Anterior cingulate cortex (tissue), 58 donors: ENCODE data around the gene SRRM3.
"Not testable (repeated sequence)": the region's sequence is repeated elsewhere in the genome, so short reads cannot be mapped to it uniquely, and the experiment has no call there.

Experiments
- DNase-seq, 58 donors: peaks; one replicate each; lab custom pipeline; 2025; lab: John Stamatoyannopoulos, UW

The SRRM3 gene

DNA sequence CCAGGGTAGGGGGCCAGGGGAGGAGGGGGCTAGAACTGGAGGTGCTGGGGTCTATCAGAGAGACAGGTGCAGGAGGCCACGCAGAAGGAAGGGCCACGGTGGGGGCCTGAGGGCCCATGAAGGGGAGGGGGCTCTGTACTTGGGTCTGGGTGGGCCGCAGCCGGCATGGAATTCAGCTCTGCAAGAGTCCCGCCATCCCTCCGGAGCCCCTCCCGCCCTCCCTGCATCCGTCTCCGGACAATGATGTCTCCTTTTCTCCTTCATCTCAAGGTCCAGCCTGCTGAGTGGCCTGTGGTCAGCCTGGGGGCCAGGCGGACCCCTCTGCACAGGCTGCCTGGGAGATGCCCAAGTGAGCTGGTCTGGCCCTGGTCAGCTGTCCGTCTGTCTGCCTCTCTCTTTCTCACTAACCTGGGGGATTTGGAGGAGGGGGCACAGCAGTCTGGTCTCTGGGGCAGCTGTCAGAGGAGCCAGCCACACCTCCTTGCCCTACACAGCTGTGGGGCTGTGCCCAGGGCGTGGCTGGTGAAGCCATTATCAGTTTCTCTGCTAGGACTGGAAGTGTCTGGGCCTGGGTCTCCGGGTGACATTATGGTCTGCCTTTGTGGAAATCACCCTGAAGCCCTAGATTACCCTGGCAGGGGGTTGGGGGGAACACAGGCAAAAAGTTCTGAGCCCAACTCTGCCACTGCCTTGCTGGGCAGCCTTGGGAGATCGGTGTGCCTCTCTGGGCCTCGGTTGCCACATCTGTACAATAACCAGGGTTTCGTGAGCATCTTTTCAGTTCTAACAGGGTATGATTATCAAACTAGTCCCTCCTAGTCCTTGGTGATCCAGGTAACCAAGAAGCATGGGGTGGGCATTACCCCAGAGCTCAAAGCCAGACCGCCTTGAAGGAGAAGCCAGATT lies 81.8 kb downstream of the SRRM3 start:
- DNase-seq: no peak

DNA sequence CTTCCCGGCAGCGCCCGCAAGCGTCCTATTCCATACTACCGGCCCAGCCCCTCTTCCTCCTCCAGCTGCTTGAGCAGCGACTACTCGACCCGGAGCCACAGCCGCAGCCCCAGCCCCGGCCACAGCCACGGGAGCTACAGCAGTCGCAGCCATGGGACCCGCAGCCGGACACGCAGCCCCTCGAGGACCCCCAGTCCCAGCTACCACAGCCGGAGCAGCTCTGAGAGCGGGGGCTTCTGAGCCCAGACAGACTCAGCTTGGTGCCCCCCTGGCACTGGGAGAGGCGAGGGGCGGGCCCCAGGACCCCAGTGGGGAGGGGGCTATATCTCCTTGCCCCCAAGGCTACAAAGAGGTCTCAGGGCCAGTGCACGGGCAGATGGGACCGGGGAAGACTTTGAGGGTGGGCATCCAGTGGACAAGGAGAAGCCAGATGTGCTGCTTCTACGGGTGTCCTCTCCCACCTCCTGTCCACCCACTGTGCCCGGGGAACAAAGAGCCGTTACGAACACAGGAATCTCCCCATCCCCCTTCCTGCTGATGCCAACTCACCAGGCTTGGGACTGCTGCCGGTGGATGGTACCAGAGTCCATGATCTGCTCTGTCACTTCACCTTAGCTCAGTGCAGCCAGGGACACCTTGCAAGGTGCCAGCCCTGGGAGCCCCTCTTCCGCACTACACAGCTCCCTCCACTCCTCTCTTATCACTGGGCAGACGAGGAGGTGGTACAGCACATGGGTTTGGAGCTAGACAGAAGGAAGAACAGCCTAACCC lies 84.1 kb downstream of the SRRM3 start:
- DNase-seq: no peak

DNA sequence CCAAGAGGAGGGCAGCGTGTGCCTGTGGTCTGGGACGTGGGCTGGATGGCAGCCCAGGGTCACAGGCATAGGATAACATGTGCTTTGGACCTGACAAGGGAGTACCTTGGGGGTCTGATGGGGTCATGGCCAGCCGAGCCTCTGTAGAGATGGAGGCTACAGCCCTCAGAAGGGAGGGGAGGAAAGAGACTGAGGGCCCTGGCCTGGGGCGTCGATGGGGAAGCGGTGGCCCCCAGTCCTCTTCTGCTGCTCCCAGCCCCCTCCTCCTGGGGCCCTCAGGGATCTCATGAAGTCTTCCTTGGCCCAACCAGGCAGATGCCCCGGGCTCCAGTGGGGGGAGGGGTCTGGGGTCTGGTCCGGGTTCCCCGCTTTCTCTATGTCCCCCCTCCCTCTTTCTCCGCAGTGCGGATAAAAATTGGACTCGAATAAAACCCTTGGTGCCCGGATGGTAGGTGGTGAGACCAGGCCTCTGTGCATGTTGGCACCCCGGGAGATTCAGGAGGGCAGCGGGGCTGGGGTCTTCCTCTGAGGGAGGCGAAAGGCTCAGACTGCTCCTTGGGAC lies 85.2 kb downstream of the SRRM3 start:
- no peak for DNase-seq

DNA sequence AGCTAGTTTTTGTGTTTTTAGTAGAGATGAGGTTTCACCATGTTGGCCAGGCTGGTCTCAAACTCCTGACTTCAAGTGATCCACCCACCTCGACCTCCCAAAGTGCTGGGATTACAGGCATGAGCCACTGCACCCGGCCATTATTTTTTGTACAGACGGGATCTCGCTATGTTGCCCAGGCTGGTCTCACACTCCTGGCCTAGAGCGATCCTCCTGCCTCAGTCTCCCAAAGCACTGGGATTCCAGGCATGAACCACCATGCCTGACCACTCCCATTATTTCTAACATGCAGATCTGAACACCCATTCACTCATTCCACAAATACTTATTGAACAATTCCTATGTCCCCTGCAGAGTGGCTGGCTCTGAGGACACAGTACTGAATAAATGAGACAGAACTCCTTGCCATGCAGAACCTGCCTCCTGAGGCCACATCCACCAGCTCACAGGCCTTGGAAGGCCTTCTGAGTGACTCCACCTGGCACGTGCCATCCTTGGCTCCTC lies 89.2 kb downstream of the SRRM3 start:
- not testable (repeated sequence) for DNase-seq

DNA sequence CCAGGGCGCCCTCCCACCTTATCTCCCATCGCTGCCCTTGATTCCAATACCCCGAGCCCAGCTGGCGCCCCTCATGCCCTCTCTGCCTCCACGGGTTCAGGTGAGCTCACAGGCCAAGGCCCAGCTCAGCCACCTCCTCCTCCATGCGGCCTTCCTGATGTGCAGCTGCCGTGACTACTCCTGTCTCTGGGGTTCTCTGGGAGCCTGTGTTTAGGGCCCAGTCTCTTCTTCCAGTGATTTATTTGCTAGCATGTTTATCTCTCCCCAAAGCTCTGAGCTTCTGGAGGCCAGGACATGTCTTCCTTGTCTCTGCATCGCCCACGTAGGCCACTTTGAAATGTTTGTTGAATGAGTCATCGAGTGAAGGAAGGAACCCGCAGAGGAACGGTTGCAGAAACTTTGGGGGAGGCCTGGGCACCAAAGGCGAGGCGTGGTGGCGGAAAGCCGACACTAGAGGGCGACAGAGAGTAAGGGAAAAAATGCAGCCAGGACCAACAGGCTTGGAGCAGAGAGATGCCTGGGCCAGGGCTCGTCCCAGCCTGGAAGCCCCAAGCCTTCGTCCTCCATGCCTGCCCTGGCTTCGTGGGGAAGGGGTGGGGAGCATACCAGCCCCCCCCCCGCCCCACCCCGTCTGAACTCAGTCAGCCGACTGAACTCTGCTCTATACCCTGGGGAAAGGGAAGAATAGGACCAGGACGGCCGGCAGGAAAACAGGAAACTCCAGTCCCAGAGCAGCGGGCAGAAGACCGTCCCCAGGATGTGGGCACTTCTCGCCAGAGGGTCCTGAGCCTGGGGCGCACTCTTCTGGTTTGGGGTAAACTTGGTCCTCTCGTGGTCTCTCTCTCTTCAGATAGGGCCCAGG lies 89.9 kb downstream of the SRRM3 start:
- DNase-seq: peak; percentile 53 to 94 (median 84)

DNA sequence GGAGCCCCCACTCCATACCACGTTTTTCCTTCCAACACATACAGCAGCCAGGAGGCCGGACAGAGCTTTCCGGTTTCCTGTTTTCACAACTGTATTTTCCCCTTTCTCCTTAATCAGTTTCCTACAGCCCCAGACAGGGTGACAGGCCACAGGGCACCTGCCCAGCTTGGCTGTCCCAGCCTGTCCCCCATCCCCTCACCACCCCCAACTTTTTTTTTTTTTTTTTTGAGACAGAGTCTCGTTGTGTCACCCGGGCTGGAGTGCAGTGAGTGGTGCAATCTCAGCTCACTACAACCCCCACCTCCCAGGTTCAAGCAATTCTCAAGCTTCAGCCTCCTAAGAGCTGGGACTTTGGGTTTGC lies 90.5 kb downstream of the SRRM3 start:
- DNase-seq: peak in 1 of 58 donors; percentile 67

DNA sequence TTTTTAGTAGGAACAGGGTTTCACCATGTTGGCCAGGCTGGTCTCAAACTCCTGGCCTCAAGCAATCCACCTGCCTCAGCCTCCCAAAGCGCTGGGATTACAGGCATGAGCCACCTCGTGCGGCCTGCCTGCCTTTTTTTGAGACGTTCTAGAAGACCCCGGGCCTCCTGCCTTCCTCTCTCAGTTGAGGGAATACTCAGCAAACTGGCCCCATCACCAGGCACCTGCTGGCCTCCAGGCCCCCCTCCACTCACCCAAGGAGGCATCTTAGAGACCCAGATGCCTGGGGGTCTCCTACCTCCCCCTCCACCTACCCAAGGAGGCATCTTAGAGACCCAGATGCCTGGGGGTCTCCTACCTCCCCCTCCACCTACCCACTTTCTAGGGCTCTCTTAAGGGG lies 91.2 kb downstream of the SRRM3 start:
- DNase-seq: not testable (repeated sequence)

DNA sequence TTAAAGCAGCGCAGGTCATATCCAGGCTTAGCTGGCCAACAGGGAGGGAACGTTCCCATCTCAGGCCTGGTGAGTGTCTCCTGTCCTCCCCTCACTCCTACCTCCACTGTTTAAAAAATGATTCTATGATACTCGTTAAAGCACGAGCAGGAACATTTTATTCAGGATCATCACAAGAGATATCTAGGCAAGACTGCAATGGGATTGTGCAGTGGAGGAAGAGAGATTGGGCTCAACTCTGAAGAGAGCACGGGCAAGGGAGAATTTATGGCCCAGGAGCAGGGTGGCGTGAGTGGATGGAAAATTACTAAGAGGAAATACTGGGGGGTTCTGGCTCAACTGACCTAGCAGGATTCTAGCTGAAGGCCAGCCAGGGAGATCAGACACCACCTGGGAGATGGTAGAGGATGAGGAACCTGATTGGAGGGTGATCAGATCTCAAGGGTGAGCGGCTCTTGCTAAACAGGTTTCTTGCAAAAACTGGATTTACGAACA lies 91.8 kb downstream of the SRRM3 start:
- no peak for DNase-seq

DNA sequence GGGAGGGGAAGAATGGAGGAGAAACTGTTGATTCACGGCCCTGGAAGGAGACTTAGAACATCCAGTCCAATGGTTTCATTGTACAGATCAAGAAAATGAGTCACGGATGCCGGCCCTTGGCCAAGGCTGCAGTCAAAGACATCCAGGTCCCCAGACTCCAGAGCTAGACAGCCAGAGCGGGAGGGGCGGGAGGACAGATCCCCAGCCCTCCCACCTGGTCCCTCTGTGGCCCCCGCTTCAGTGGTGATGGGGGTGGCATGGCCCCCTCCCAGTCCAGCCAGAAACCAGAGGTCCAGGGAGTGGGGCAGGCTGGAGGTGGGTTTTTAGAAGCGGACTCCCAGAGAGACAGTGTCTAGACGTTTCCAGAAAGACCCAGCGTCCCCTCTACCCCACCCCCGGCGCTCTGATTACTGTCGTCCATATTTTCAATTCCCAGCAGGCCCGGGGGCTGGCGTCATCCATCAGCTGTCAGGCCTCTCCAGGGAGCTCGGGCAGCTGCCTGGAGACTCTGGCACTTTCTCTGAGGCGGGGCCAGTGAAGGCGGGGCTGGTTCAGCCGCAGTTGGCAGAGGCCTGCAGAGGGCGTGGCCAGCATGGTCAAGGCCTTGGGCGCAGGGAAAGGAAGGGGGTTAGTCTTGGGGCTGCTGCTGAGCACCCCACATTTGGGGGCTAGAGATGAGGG lies 92.8 kb downstream of the SRRM3 start:
- DNase-seq: peak; percentile 52 to 99 (median 94)

DNA sequence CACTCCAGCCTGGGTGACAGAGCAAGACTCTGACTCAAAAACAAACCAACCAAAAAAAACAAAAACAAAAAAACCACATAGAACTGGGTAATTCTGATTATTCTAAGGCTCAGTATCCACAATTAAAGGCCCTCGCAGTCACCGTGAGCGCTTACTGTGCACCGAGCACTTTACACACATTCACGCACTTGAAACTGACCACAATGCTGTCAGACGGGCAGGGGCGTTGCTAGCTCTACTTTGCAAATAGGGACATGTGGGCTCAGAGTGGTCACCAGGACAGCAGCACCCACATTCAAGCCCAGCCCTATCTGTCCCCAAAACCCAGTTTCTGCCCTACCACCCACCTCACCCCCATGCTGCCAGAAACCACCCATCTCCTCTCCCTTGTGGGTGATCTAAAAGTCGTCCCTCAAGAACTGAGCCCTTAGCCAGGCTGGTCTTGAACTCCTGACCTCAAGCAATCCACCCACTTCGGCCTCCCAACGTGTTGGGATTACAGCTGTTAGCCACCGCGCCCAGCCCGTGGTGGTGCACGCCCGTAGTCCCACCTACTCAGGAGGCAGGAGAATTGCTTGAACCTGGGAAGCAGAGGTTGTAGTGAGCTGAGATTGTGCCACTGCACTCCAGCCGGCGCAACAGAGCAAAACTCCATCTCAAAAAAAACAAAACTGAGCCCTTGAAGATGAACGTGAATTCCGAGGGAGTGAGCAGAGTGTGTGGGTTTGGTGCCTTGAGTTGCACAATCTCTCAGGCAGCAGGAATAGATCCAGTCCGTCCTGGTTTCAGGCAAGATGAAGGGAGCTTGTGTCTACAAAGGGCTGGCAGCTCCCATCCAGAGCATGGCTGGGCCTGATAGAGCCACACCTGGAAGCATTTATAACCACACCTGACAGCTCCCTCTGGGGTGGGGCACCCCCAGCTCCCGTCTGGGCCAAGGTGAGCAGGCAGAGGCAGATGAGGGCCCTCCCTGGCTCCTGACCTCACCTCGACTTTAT lies 95.3 kb downstream of the SRRM3 start:
- peak in 15 of 58 donors; percentile 7 to 67 (median 25) for DNase-seq

DNA sequence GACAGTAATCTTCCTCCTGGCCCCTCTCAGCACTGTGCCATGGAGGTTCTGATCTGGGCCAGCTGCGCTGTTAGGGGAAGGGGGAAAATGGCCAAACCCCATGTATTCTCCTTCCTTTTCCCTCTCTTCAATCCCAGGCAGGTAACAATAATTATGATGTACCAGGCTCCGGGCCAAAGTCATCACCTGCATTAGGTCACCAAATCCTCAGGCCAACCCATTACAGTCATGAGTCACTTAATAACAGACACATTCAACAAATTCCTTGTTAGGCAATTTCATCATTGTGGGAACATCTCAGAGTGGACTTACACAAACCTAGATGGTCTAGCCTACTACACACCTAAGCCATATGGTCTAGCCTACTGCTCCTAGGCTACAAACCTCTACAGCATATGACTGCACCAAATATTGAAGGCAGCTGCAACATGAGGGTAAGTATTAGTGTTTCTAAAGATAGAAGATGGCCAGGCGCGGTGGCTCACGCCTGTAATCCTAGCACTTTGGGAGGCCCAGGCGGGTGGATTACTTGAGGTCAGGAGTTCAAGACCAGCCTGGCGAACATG lies 98.6 kb downstream of the SRRM3 start:
- no peak for DNase-seq

DNA sequence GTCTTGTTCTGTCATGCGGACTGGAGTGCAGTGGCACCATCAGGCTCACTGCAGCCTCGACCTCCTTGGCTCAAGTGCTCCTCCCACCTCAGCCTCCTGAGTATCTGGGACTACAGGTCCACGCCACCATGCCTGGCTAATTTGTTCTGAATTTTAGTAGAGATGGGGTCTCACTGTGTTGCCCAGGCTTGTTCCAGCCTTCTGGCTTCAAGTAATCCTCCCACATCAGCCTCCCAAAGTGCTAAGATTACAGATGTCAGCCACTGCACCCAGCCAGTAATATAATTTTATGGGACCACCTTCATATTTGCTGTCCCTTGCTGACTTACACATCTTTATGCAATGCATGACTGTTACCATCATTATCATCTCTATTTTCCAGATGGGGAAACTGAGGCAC lies 99.3 kb downstream of the SRRM3 start:
- no peak for DNase-seq

DNA sequence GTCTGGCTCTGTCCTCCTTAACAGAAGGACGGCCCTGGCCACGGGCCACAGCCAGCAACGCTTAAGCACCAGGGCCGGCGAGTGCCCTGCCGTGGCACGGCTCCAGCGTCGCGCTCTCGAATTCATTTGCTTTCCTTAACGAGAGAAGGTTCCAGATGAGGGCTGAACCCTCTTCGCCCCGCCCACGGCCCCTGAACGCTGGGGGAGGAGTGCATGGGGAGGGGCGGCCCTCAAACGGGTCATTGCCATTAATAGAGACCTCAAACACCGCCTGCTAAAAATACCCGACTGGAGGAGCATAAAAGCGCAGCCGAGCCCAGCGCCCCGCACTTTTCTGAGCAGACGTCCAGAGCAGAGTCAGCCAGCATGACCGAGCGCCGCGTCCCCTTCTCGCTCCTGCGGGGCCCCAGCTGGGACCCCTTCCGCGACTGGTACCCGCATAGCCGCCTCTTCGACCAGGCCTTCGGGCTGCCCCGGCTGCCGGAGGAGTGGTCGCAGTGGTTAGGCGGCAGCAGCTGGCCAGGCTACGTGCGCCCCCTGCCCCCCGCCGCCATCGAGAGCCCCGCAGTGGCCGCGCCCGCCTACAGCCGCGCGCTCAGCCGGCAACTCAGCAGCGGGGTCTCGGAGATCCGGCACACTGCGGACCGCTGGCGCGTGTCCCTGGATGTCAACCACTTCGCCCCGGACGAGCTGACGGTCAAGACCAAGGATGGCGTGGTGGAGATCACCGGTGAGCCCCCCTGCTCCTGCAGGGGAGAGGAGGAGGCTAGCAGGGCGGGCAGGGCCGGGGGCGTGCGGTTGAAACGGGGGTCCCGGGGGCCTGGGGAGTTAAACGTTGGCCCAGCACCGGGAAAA lies 100.9 kb downstream of the SRRM3 start, which contains the start of gene HSPB1:
Gene HSPB1 (plus strand): TSS at position 327 of the 855 bp plus-strand sequence. CDS start 40 bp downstream, at position 367.
- peak; percentile 22 to 96 (median 78) for DNase-seq

DNA sequence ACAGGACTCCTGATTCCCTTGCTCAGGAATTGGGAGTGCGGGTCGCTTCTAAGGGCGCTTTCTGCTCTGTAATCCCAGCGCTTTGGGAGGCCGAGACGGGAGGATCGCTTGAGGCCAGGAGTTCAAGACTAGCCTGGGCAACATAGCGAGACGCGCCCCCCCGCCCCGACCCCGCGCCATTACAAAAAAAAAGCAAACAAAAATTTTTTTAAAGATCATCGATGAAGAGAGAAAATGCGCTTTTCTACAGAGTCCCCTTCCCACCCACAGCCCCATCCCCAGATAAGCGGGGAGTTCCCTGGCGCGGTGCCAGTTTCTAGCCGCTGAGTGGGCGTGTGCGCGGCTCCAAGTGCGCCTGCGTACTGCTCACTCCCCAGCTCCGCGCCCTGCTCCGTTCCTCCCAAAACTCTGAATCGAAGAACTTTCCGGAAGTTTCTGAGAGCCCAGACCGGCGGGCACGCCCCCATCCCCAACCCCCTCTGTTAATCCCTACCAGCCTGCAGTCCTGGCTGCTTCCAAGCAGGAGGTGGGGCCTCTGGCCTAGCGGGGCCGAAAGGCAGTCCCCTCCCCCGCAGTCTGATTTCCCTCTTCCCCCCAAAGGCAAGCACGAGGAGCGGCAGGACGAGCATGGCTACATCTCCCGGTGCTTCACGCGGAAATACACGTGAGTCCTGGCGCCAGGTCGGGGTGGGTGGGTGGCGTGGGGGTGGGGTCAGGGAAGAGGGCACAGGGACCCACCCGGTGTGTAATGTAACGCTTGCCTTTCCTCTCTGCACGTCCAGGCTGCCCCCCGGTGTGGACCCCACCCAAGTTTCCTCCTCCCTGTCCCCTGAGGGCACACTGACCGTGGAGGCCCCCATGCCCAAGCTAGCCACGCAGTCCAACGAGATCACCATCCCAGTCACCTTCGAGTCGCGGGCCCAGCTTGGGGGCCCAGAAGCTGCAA lies 101.8 kb downstream of the SRRM3 start:
- peak in 55 of 58 donors; percentile 17 to 95 (median 56) for DNase-seq

DNA sequence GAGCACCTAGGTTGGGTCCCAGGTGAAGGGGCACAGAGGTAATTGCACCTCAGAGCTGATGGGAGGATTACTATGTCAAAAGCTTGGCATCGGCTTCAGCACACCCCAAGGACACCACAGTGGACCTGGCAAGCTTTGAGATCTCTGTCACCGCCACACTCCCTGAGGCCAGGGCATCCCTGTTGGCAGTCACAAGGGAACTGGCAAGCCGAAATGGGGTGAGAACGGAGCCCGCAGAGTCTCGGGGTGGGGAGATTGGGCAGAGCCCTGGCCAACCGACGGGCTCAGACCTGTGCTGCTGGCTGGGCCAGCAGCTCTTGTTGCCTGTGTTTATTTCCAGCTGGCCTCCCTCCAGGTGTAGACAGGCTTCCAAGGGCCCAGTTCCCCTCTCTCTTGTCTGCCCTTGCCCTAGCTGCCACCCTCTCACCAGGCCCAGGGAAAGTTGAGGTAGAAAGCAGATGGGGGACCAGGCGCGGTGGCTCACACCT lies 103.2 kb downstream of the SRRM3 start:
- peak in 52 of 58 donors; percentile 12 to 87 (median 70) for DNase-seq
